ENCODE results near the gene MAN2B1. TPM values are rescaled to one million over a fixed set of nuclear protein-coding genes. Genes with fewer than 3 reads are reported as not detected.
A peak's percentile ranks its signal among the peaks of the same experiment; 100 is the strongest.

The MAN2B1 gene
- total RNA-seq, 1 donor from 2014 or later = 105 TPM

GRCh38 chr19:12676928-12677327 is 10.4 kb upstream of the MAN2B1 start:
- Mint-ChIP-seq H3K36me3 (ENCODE audit: low read depth, unreplicated experiment) (peaks cover 12% of the 10 kb centered on the region), H3K4me1 (ENCODE audit: low read depth, unreplicated experiment) (peaks cover 2% of the 10 kb centered on the region), H3K9me3 (ENCODE audit: unreplicated experiment) (no peaks in the 10 kb centered on the region), H3K27ac (ENCODE audit: unreplicated experiment) (peak overlapping the region; percentile 48), H3K27me3 (ENCODE audit: low read depth, unreplicated experiment) (no peaks in the 10 kb centered on the region), H3K4me3 (ENCODE audit: unreplicated experiment) (peak overlapping the region; percentile 29)
- H3K4me1 ChIP-seq (ENCODE audit: insufficient read depth, low read length) = no peaks in the 10 kb centered on the region
- H4K20me1 ChIP-seq (ENCODE audit: insufficient read depth, low read length) = peaks cover 31% of the 10 kb centered on the region
- no peaks in the 10 kb centered on the region for H3K9me3 ChIP-seq (ENCODE audit: insufficient read depth, low read depth, low read length)
- DNase-seq (ENCODE audit: low read depth) (no peak), FAIRE-seq (no peak)
- TF ChIP-seq CTCF (IDR thresholded peaks at IDR 0.05; ENCODE audit: insufficient read depth, low read depth, low read length) = no peak
- TF ChIP-seq EZH2 (IDR thresholded peaks at IDR 0.05; ENCODE audit: insufficient read depth, low read length) = no peak
- H3K79me2 ChIP-seq (ENCODE audit: insufficient read depth, low read length) = peaks cover 26% of the 10 kb centered on the region
- H3K27ac ChIP-seq (ENCODE audit: low read depth, low read length) = no peak overlapping the region
- no peak overlapping the region for H2AFZ ChIP-seq (ENCODE audit: low read depth, low read length)
- H3K4me3 ChIP-seq (ENCODE audit: insufficient read depth, low read depth, low read length) = no peak overlapping the region
- H3K36me3 ChIP-seq (ENCODE audit: insufficient read depth, low read length) = peaks cover 23% of the 10 kb centered on the region
- H3K4me2 ChIP-seq (ENCODE audit: low read length) = no peak overlapping the region
- no peaks in the 10 kb centered on the region for H3K27me3 ChIP-seq (ENCODE audit: insufficient read depth, low read length)
- H3K9ac ChIP-seq (ENCODE audit: low read length) = no peak overlapping the region

- H3K4me3 Mint-ChIP-seq (ENCODE audit: unreplicated experiment) = no peak overlapping the region
- FAIRE-seq (no peak), DNase-seq (ENCODE audit: low read depth) (peak; percentile 31)
- H3K27me3 Mint-ChIP-seq (ENCODE audit: low read depth, unreplicated experiment) = no peaks in the 10 kb centered on the region
- TF ChIP-seq EZH2 (IDR thresholded peaks at IDR 0.05; ENCODE audit: insufficient read depth, low read length) = no peak
- peak; percentile 76 for TF ChIP-seq CTCF (IDR thresholded peaks at IDR 0.05; ENCODE audit: insufficient read depth, low read depth, low read length)
- Histone ChIP-seq H3K4me1 (ENCODE audit: insufficient read depth, low read length) (no peaks in the 10 kb centered on the region), H3K9ac (ENCODE audit: low read length) (no peak overlapping the region), H4K20me1 (ENCODE audit: insufficient read depth, low read length) (peaks cover 31% of the 10 kb centered on the region), H3K27me3 (ENCODE audit: insufficient read depth, low read length) (no peaks in the 10 kb centered on the region), H2AFZ (ENCODE audit: low read depth, low read length) (no peak overlapping the region), H3K4me2 (ENCODE audit: low read length) (no peak overlapping the region), H3K9me3 (ENCODE audit: insufficient read depth, low read depth, low read length) (no peaks in the 10 kb centered on the region), H3K4me3 (ENCODE audit: insufficient read depth, low read depth, low read length) (no peak overlapping the region), H3K36me3 (ENCODE audit: insufficient read depth, low read length) (peaks cover 25% of the 10 kb centered on the region), H3K79me2 (ENCODE audit: insufficient read depth, low read length) (peaks cover 26% of the 10 kb centered on the region), H3K27ac (ENCODE audit: low read depth, low read length) (no peak overlapping the region)
- H3K27ac Mint-ChIP-seq (ENCODE audit: unreplicated experiment) = peak overlapping the region; percentile 48
- no peaks in the 10 kb centered on the region for H3K9me3 Mint-ChIP-seq (ENCODE audit: unreplicated experiment)
- H3K36me3 Mint-ChIP-seq (ENCODE audit: low read depth, unreplicated experiment) = peaks cover 15% of the 10 kb centered on the region
- peaks cover 3% of the 10 kb centered on the region for H3K4me1 Mint-ChIP-seq (ENCODE audit: low read depth, unreplicated experiment)
Observed at GRCh38 chr19:12676384-12676792, 9.8 kb upstream of the MAN2B1 start.

- Mint-ChIP-seq H3K4me3 (ENCODE audit: unreplicated experiment) (no peak overlapping the region), H3K4me1 (ENCODE audit: low read depth, unreplicated experiment) (peaks cover 3% of the 10 kb centered on the region), H3K27ac (ENCODE audit: unreplicated experiment) (no peak overlapping the region), H3K36me3 (ENCODE audit: low read depth, unreplicated experiment) (peaks cover 15% of the 10 kb centered on the region), H3K9me3 (ENCODE audit: unreplicated experiment) (no peaks in the 10 kb centered on the region), H3K27me3 (ENCODE audit: low read depth, unreplicated experiment) (no peaks in the 10 kb centered on the region)
- no peak overlapping the region for H3K27ac ChIP-seq (ENCODE audit: low read depth, low read length)
- no peak overlapping the region for H2AFZ ChIP-seq (ENCODE audit: low read depth, low read length)
- no peak for DNase-seq (ENCODE audit: low read depth)
- H3K4me1 ChIP-seq (ENCODE audit: insufficient read depth, low read length) = no peaks in the 10 kb centered on the region
- H3K27me3 ChIP-seq (ENCODE audit: insufficient read depth, low read length) = no peaks in the 10 kb centered on the region
- FAIRE-seq = no peak
- peaks cover 26% of the 10 kb centered on the region for H3K79me2 ChIP-seq (ENCODE audit: insufficient read depth, low read length)
- no peaks in the 10 kb centered on the region for H3K9me3 ChIP-seq (ENCODE audit: insufficient read depth, low read depth, low read length)
- H4K20me1 ChIP-seq (ENCODE audit: insufficient read depth, low read length) = peaks cover 31% of the 10 kb centered on the region
- H3K9ac ChIP-seq (ENCODE audit: low read length) = no peak overlapping the region
- TF ChIP-seq CTCF (IDR thresholded peaks at IDR 0.05; ENCODE audit: insufficient read depth, low read depth, low read length) = no peak
- no peak for TF ChIP-seq EZH2 (IDR thresholded peaks at IDR 0.05; ENCODE audit: insufficient read depth, low read length)
- H3K4me3 ChIP-seq (ENCODE audit: insufficient read depth, low read depth, low read length) = no peak overlapping the region
- no peak overlapping the region for H3K4me2 ChIP-seq (ENCODE audit: low read length)
- H3K36me3 ChIP-seq (ENCODE audit: insufficient read depth, low read length) = peaks cover 25% of the 10 kb centered on the region
Observed at GRCh38 chr19:12675940-12676339, 9.4 kb upstream of the MAN2B1 start.
